Osteocyte (in vitro differentiated cells): ENCODE data around the gene TOP3B. TPM values are rescaled to one million over a fixed set of nuclear protein-coding genes. Genes with fewer than 3 reads are reported as not detected.

Experiments
- DNase-seq: peaks from one replicate; pipeline ENCODE4 v3.0.0; 2021; ENCODE audit warnings: mixed read lengths; ENCODE audit not compliant: unreplicated experiment; ENCODE audit errors: extremely low spot score
- H3K27ac Mint-ChIP-seq: one replicate; pipeline ENCODE4 v1.8.0; 2021; ENCODE audit warnings: mild to moderate bottlenecking, mixed read lengths; ENCODE audit not compliant: unreplicated experiment
- H3K27me3 Mint-ChIP-seq: one replicate; pipeline ENCODE4 v1.8.0; 2021; ENCODE audit warnings: mixed read lengths; ENCODE audit not compliant: unreplicated experiment
- H3K36me3 Mint-ChIP-seq: one replicate; pipeline ENCODE4 v1.8.0; 2021; ENCODE audit warnings: mixed read lengths; ENCODE audit not compliant: unreplicated experiment
- H3K4me1 Mint-ChIP-seq: one replicate; pipeline ENCODE4 v1.8.0; 2021; ENCODE audit warnings: mixed read lengths; ENCODE audit not compliant: unreplicated experiment
- H3K4me3 Mint-ChIP-seq: one replicate; pipeline ENCODE4 v1.8.0; 2021; ENCODE audit warnings: mild to moderate bottlenecking, moderate library complexity, mixed read lengths; ENCODE audit not compliant: unreplicated experiment
- H3K9me3 Mint-ChIP-seq: one replicate; pipeline ENCODE4 v1.8.0; 2021; ENCODE audit warnings: mixed read lengths; ENCODE audit not compliant: unreplicated experiment
- CTCF ChIP-seq: fragments of 200-600 bp; sonication (generic); IDR thresholded peaks from 2 replicates; pipeline ENCODE4 v1.5.0; 2021; ENCODE audit warnings: antibody characterized with exemption, mild to moderate bottlenecking, moderate library complexity
- total RNA-seq: library from RNA; stranded (reverse); gene quantifications from 2 replicates; pipeline ENCODE4 v1.2.1, GENCODE V29; 2021

The TOP3B gene
- total RNA-seq, 1 donor from 2014 or later = 46.0 TPM

GRCh38 chr22:21978564-21979386, 3.8 kb downstream of the TOP3B start:
- H3K4me3 Mint-ChIP-seq = no peak overlapping the region
- TF ChIP-seq CTCF = no peak
- peaks cover 16% of the 10 kb centered on the region for H3K4me1 Mint-ChIP-seq
- H3K9me3 Mint-ChIP-seq = no peaks in the 10 kb centered on the region
- no peak overlapping the region for H3K27ac Mint-ChIP-seq
- no peak for DNase-seq
- peaks cover 12% of the 10 kb centered on the region for H3K36me3 Mint-ChIP-seq
- no peaks in the 10 kb centered on the region for H3K27me3 Mint-ChIP-seq

- no peaks in the 10 kb centered on the region for H3K27me3 Mint-ChIP-seq
- no peak for TF ChIP-seq CTCF
- H3K4me1 Mint-ChIP-seq = peaks cover 16% of the 10 kb centered on the region
- no peak for DNase-seq
- H3K4me3 Mint-ChIP-seq = no peak overlapping the region
- H3K27ac Mint-ChIP-seq = no peak overlapping the region
- H3K36me3 Mint-ChIP-seq = peaks cover 15% of the 10 kb centered on the region
- no peaks in the 10 kb centered on the region for H3K9me3 Mint-ChIP-seq
These were observed 4.8 kb downstream of the TOP3B start for GRCh38 chr22:21977814-21978213.

- Mint-ChIP-seq H3K27me3 (no peaks in the 10 kb centered on the region), H3K27ac (no peak overlapping the region), H3K4me1 (peaks cover 2% of the 10 kb centered on the region), H3K9me3 (no peaks in the 10 kb centered on the region), H3K4me3 (no peak overlapping the region), H3K36me3 (peaks cover 24% of the 10 kb centered on the region)
- DNase-seq = no peak
- no peak for TF ChIP-seq CTCF
These were observed 6.7 kb downstream of the TOP3B start for GRCh38 chr22:21975854-21976345.

- no peaks in the 10 kb centered on the region for H3K9me3 Mint-ChIP-seq
- no peak for TF ChIP-seq CTCF
- H3K36me3 Mint-ChIP-seq = peaks cover 29% of the 10 kb centered on the region
- no peaks in the 10 kb centered on the region for H3K27me3 Mint-ChIP-seq
- no peak overlapping the region for H3K4me3 Mint-ChIP-seq
- H3K4me1 Mint-ChIP-seq = no peaks in the 10 kb centered on the region
- no peak for DNase-seq
- H3K27ac Mint-ChIP-seq = no peak overlapping the region
These were observed 7.3 kb downstream of the TOP3B start for GRCh38 chr22:21975273-21975672.

GRCh38 chr22:21974058-21974649, 8.4 kb downstream of the TOP3B start:
- Mint-ChIP-seq H3K4me1 (no peaks in the 10 kb centered on the region), H3K9me3 (no peaks in the 10 kb centered on the region), H3K36me3 (peaks cover 29% of the 10 kb centered on the region), H3K27ac (no peak overlapping the region), H3K4me3 (no peak overlapping the region), H3K27me3 (no peaks in the 10 kb centered on the region)
- no peak for TF ChIP-seq CTCF
- no peak for DNase-seq
